ENCODE data around the gene DIP2A. TPM values are rescaled to one million over a fixed set of nuclear protein-coding genes. Genes with fewer than 3 reads are reported as not detected.

Gene DIP2A
- total and polyA plus RNA-seq, 2 of the 8 experiments (the other 6 are each of a cell fraction or from before 2014, with no cell fraction given), result 16.0 to 27.1 TPM

GRCh38 chr21:46472246-46472645 lies 13.6 kb downstream of the DIP2A start (continued):
- TF ChIP-seq SIRT6 (IDR thresholded peaks at IDR 0.05; ENCODE audit: low read length), result no peak
- no peak for TF ChIP-seq JUND (IDR thresholded peaks at IDR 0.05; ENCODE audit: low read length)
- no peak for TF ChIP-seq BACH1 (IDR thresholded peaks at IDR 0.05; ENCODE audit: low read length)
- no peak for TF ChIP-seq GABPA (IDR thresholded peaks at IDR 0.05; ENCODE audit: borderline replicate concordance, insufficient read depth, low read length)
- no peak for TF ChIP-seq RNF2 (IDR thresholded peaks at IDR 0.05; ENCODE audit: borderline replicate concordance, low read depth, low read length, missing control alignments, poor library complexity, severe bottlenecking)
